ENCODE measurements around the gene SP1.

DNA sequence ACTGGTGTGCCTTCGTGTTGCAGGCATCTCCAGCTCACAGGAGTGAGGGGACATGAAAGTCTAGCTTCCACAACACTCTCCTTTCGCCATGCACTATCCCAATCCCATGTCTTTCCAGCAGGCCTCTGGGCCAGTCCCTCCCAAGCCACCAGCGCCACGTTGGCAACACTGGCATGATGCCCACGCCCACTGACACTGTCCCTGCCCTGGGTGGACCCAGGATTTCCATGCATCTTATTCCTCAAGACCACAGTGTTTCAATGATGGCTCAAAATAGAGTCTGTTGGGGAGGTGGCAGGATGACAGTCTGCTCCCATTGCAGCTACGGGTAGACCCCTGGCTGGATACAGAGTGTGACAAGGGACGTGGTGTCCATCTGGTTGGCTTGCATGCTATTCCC, 46.1 kb upstream of the SP1 start:
- TF ChIP-seq POLR2A (IDR thresholded peaks at IDR 0.05): no peak
- TF ChIP-seq POLR2AphosphoS5 (IDR thresholded peaks at IDR 0.05): no peak

All from prostate gland (tissue), 1 donor.